Measurements from ENCODE around the gene SLAIN1.

GRCh38 chr13:77811381-77811780 lies 113.9 kb downstream of the SLAIN1 start:
- TF ChIP-seq CTCF (IDR thresholded peaks at IDR 0.05): no peak
- no peak for TF ChIP-seq POLR2A (IDR thresholded peaks at IDR 0.05)

All from body of pancreas (tissue), 4 donors.